Measurements from ENCODE around the gene AFF1. TPM values are rescaled to one million over a fixed set of nuclear protein-coding genes. Genes with fewer than 3 reads are reported as not detected.

AFF1 gene
- total RNA-seq, 3 donors from 2014 or later (not counting 1 experiment from before 2014, with no cell fraction given): 87.9 to 93.4 (median 91.7) TPM

DNA sequence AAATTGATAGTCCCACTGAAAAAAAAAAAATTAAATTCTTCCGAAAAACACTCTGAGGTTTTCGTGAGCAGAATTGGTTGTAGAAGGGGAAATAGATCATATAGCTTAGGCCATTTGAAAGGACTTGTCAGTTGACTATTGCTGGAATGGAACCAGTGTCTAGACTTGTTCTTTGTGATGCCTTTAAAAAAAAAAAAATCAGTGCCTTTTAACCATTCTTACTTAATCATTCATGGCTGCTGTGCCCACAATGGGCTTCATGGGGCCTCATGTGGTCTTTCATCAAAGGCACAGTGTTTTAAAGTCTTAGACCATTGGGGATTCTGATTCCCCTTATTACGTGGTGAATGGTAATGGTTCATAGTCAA lies 139.3 kb downstream of the AFF1 start:
- H3K9me3 ChIP-seq (ENCODE audit: control insufficient read depth, insufficient read depth, low read length): no peaks in the 10 kb centered on the region
- Mint-ChIP-seq H3K9me3 (no peaks in the 10 kb centered on the region), H3K27me3 (ENCODE audit: low read depth in 2 of 2) (no peaks in the 10 kb centered on the region), H3K27ac (peak overlapping the region; percentile 67 to 83), H3K36me3 (no peaks in the 10 kb centered on the region), H3K4me3 (peak overlapping the region; percentile 76), H3K4me1 (peaks cover 50 to 60% of the 10 kb centered on the region in 2 donors)
- DNase-seq (no peak), ATAC-seq (peak in 1 of 3 donors; percentile 20)
- 8% methylated on average over 3 of the region's 3 CpGs for WGBS (ENCODE audit: insufficient coverage)
- TF ChIP-seq, protein P1, sequence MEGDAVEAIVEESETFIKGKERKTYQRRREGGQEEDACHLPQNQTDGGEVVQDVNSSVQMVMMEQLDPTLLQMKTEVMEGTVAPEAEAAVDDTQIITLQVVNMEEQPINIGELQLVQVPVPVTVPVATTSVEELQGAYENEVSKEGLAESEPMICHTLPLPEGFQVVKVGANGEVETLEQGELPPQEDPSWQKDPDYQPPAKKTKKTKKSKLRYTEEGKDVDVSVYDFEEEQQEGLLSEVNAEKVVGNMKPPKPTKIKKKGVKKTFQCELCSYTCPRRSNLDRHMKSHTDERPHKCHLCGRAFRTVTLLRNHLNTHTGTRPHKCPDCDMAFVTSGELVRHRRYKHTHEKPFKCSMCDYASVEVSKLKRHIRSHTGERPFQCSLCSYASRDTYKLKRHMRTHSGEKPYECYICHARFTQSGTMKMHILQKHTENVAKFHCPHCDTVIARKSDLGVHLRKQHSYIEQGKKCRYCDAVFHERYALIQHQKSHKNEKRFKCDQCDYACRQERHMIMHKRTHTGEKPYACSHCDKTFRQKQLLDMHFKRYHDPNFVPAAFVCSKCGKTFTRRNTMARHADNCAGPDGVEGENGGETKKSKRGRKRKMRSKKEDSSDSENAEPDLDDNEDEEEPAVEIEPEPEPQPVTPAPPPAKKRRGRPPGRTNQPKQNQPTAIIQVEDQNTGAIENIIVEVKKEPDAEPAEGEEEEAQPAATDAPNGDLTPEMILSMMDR (IDR thresholded peaks at IDR 0.05): no peak
- no peaks in the 10 kb centered on the region for H3K36me3 ChIP-seq (ENCODE audit: control insufficient read depth, insufficient read depth, low read length)
- H3K4me1 ChIP-seq (ENCODE audit: control insufficient read depth, insufficient read depth, low read length): peaks cover 8% of the 10 kb centered on the region
- intact Hi-C loops (cut with micrococcal nuclease): loop anchor here (5.0 kb wide), 1 partner anchor 67 kb away; no protein-coding TSS in a partner anchor
- H3K27me3 ChIP-seq (ENCODE audit: control insufficient read depth, insufficient read depth, low read length): no peaks in the 10 kb centered on the region
- peak overlapping the region; percentile 34 for H3K27ac ChIP-seq (ENCODE audit: low read length)
- peak overlapping the region; percentile 21 for H3K4me3 ChIP-seq (ENCODE audit: low read length)

DNA sequence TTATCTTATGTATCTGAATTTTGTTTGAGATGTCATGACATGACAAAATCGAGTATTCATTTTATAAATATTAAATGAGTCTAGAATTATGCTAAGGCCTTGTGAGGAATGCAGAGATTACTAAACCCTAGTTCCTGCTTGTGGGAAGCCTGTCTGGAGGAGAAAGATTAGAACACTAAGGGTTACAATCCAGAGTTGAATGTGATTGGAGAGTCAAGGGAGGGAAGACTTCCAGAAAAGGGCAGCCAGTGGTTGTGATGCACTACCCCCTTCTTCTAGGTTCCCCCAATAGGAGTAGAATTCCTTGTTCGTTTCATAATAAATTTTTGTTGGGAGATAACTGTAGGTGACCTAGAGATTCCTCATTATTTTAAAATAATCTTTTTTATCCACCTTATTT lies 141.1 kb downstream of the AFF1 start:
- Mint-ChIP-seq H3K27me3 (ENCODE audit: low read depth in 2 of 2) (no peaks in the 10 kb centered on the region), H3K36me3 (no peaks in the 10 kb centered on the region), H3K27ac (peak overlapping the region; percentile 3 to 9), H3K9me3 (no peaks in the 10 kb centered on the region), H3K4me3 (no peak overlapping the region), H3K4me1 (peaks cover 60 to 69% of the 10 kb centered on the region in 2 donors)
- Histone ChIP-seq H3K27me3 (ENCODE audit: control insufficient read depth, insufficient read depth, low read length) (no peaks in the 10 kb centered on the region), H3K4me1 (ENCODE audit: control insufficient read depth, insufficient read depth, low read length) (peaks cover 15% of the 10 kb centered on the region), H3K36me3 (ENCODE audit: control insufficient read depth, insufficient read depth, low read length) (no peaks in the 10 kb centered on the region), H3K27ac (ENCODE audit: low read length) (no peak overlapping the region), H3K4me3 (ENCODE audit: low read length) (no peak overlapping the region), H3K9me3 (ENCODE audit: control insufficient read depth, insufficient read depth, low read length) (no peaks in the 10 kb centered on the region)
- TF ChIP-seq, protein P1 (IDR thresholded peaks at IDR 0.05): no peak
- 100% methylated on average over 1 of the region's 2 CpGs for WGBS (ENCODE audit: insufficient coverage)
- intact Hi-C loops (cut with micrococcal nuclease): no loop called here
- no peak for DNase-seq
- no peak for ATAC-seq

DNA sequence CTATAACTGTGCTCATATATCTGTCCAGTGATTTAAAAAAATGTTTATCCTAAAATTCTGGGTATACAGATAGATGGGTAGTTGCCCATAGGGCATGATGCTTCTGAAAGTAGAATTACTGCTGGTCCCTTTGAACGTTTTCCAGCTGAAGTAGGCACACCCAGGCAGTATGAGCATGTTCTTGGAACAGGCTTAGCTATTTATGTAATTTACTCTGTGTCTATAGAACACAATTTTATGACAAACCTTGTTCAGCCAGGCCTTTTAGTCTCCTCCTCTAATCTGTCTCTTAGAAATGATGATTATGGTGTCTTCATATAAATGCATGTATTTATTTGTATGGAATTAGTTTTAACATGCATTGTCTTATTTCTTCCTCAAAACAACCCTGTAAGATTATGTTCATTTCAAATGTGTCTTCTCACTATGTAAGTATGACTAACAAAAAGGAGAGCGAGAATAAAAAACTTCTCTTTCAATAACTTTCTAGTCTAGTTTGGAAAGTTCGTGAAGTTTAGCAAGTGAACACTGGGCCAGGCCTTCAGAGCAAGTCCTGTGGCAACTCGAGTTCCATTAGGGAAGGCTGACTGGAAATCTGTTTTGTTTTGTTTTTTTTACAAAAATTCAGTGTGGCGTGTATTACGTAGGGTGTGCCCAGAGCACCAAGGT lies 142.0 kb downstream of the AFF1 start:
- Histone ChIP-seq H3K36me3 (ENCODE audit: control insufficient read depth, insufficient read depth, low read length) (no peaks in the 10 kb centered on the region), H3K27me3 (ENCODE audit: control insufficient read depth, insufficient read depth, low read length) (no peaks in the 10 kb centered on the region), H3K4me1 (ENCODE audit: control insufficient read depth, insufficient read depth, low read length) (peaks cover 15% of the 10 kb centered on the region), H3K4me3 (ENCODE audit: low read length) (no peak overlapping the region), H3K27ac (ENCODE audit: low read length) (no peak overlapping the region), H3K9me3 (ENCODE audit: control insufficient read depth, insufficient read depth, low read length) (no peaks in the 10 kb centered on the region)
- no peak overlapping the region for H3K27ac Mint-ChIP-seq
- no peaks in the 10 kb centered on the region for H3K9me3 Mint-ChIP-seq
- peaks cover 63 to 67% of the 10 kb centered on the region in 2 donors for H3K4me1 Mint-ChIP-seq
- intact Hi-C loops (cut with micrococcal nuclease): no loop called here
- TF ChIP-seq, protein P1 (IDR thresholded peaks at IDR 0.05): no peak
- 94% methylated on average over 5 of the region's 6 CpGs for WGBS (ENCODE audit: insufficient coverage)
- H3K4me3 Mint-ChIP-seq: no peak overlapping the region
- DNase-seq (no peak), ATAC-seq (no peak)
- no peaks in the 10 kb centered on the region for H3K36me3 Mint-ChIP-seq
- no peaks in the 10 kb centered on the region for H3K27me3 Mint-ChIP-seq (ENCODE audit: low read depth in 2 of 2)

Data from natural killer cell (primary cell).